Measurements from ENCODE around the gene MAN1B1. TPM values are rescaled to one million over a fixed set of nuclear protein-coding genes. Genes with fewer than 3 reads are reported as not detected.

MAN1B1 gene
- polyA plus RNA-seq, 3 donors, result 29.3 to 38.2 (median 33.3) TPM

GRCh38 chr9:137109250-137110146 lies 22.7 kb downstream of the MAN1B1 start:
- peaks cover 7% of the 10 kb centered on the region for H3K4me1 Mint-ChIP-seq
- 88% methylated on average over 30 of the region's 34 CpGs for WGBS (ENCODE audit: insufficient coverage)

More at GRCh38 chr9:137109250-137110146, 22.7 kb downstream of the MAN1B1 start:
- Histone ChIP-seq H3K36me3 (replicated peaks in 1 of 2; ENCODE audit: control insufficient read depth in 1 of 2, insufficient read depth in 2 of 2, low read length in 2 of 2) (peaks cover 70 to 85% of the 10 kb centered on the region in 2 donors), H3K9me3 (replicated peaks in 1 of 2; ENCODE audit: control insufficient read depth in 1 of 2, insufficient read depth in 1 of 2, low read length in 2 of 2) (no peaks in the 10 kb centered on the region), H3K9ac (ENCODE audit: insufficient read depth, low read length, poor library complexity, severe bottlenecking) (no peak overlapping the region), H3K79me2 (ENCODE audit: insufficient read depth, low read length) (no peaks in the 10 kb centered on the region), H2AFZ (ENCODE audit: insufficient read depth, low read depth, low read length, poor library complexity, severe bottlenecking) (no peak overlapping the region), H4K20me1 (ENCODE audit: insufficient read depth, low read length) (peaks cover 23% of the 10 kb centered on the region), H3K27me3 (ENCODE audit: control insufficient read depth in 2 of 2, insufficient read depth in 2 of 2, low read length in 2 of 2) (no peaks in the 10 kb centered on the region), H3K4me2 (replicated peaks; ENCODE audit: extremely low read depth, low read length, poor library complexity, severe bottlenecking) (no peak overlapping the region), H3K27ac (ENCODE audit: low read depth in 1 of 2, low read length in 2 of 2) (no peak overlapping the region), H3K4me3 (replicated peaks in 1 of 3; ENCODE audit: low read depth in 2 of 3, low read length in 3 of 3) (no peak overlapping the region), H3K4me1 (ENCODE audit: control insufficient read depth in 1 of 2, insufficient read depth in 2 of 2, low read length in 2 of 2) (peaks cover 5 to 8% of the 10 kb centered on the region in 2 donors)
- Mint-ChIP-seq H3K27ac (no peak overlapping the region), H3K9me3 (no peaks in the 10 kb centered on the region), H3K4me3 (no peak overlapping the region), H3K36me3 (peaks cover 19 to 58% of the 10 kb centered on the region in 2 donors), H3K27me3 (ENCODE audit: low read depth in 3 of 3) (peaks cover 0 to 1% (median 0%) of the 10 kb centered on the region in 3 donors)
- TF ChIP-seq CTCF (IDR thresholded peaks at IDR 0.05), result no peak
- intact Hi-C loops (cut with micrococcal nuclease), result no loop called here
- DNase-seq, result no peak
